ENCODE results near the gene CRYBG1. TPM values are rescaled to one million over a fixed set of nuclear protein-coding genes. Genes with fewer than 3 reads are reported as not detected.

Gene CRYBG1
- total and polyA plus RNA-seq, 2 of the 4 experiments (the other 2 are of a cell fraction), result 0.38 to 1.1 TPM

GRCh38 chr6:106618324-106618723 lies 257.8 kb downstream of the CRYBG1 start:
- DNase-seq (no peak), ATAC-seq (ENCODE audit: low read depth) (no peak)
- Histone ChIP-seq H4K20me1 (ENCODE audit: insufficient read depth, low read length) (no peaks in the 10 kb centered on the region), H2BK20ac (ENCODE audit: low read depth, low read length) (no peak overlapping the region), H3K23ac (ENCODE audit: low read depth, low read length) (no peak overlapping the region), H2AK5ac (ENCODE audit: low read depth, low read length) (no peak overlapping the region), H3K18ac (ENCODE audit: low read depth, low read length) (no peak overlapping the region), H2BK5ac (ENCODE audit: low read depth, low read length, poor library complexity, severe bottlenecking) (no peak overlapping the region), H3K9ac (ENCODE audit: low read depth, low read length) (no peak overlapping the region), H4K5ac (ENCODE audit: low read depth, low read length) (no peak overlapping the region), H3K4me2 (ENCODE audit: low read depth, low read length) (no peak overlapping the region), H3K36me3 (ENCODE audit: control insufficient read depth, insufficient read depth, low read length) (peaks cover 4% of the 10 kb centered on the region; the same call in 1 of the 2 replicates), H3K4ac (ENCODE audit: low read depth, low read length) (no peak overlapping the region), H3K9me1 (ENCODE audit: insufficient read depth, low read length) (no peaks in the 10 kb centered on the region), H2AFZ (replicated peaks; ENCODE audit: low read length, poor library complexity) (no peak overlapping the region), H2BK120ac (ENCODE audit: low read depth, low read length) (no peak overlapping the region), H3K9me3 (ENCODE audit: control insufficient read depth, insufficient read depth, low read length) (no peaks in the 10 kb centered on the region), H3K27me3 (ENCODE audit: control insufficient read depth, insufficient read depth, low read length) (no peaks in the 10 kb centered on the region), H2BK15ac (ENCODE audit: low read depth, low read length) (no peak overlapping the region), H3K4me3 (ENCODE audit: insufficient read depth, low read depth, low read length) (no peak overlapping the region), H4K8ac (ENCODE audit: low read depth in 2 of 2, low read length in 2 of 2) (no peak overlapping the region), H3K4me1 (ENCODE audit: control insufficient read depth, insufficient read depth, low read length) (no peaks in the 10 kb centered on the region), H3K14ac (replicated peaks; ENCODE audit: low read depth, low read length) (no peak overlapping the region), H3K79me1 (ENCODE audit: low read depth in 1 of 2, low read length in 2 of 2) (no peaks in the 10 kb centered on the region), H4K91ac (ENCODE audit: insufficient read depth, low read depth, low read length) (no peak overlapping the region), H3K56ac (ENCODE audit: extremely low read depth, insufficient read depth, low read length) (no peak overlapping the region), H3K27ac (ENCODE audit: insufficient read depth, low read length) (no peak overlapping the region), H2AK9ac (replicated peaks; ENCODE audit: low read depth, low read length, poor library complexity) (no peak overlapping the region)
- in situ Hi-C loops (cut with MboI; ENCODE audit: low sequenced_read_pairs) (no loop called here), dilution Hi-C loops (cut with HindIII; ENCODE audit: low sequenced_read_pairs, unreplicated experiment) (no loop called here), intact Hi-C loops (cut with micrococcal nuclease) (no loop called here)
- CTCF ChIA-PET, result no interaction called here
- no CpG with 5 or more reads among the region's 3 CpGs for WGBS, 2 experiments (ENCODE audit: extremely low coverage in 2 of 2, insufficient read length in 1 of 2)
- POLR2A ChIA-PET (ENCODE audit: unreplicated experiment), result no interaction called here
- no peak for TF ChIP-seq ELK1 (IDR thresholded peaks at IDR 0.05; ENCODE audit: borderline replicate concordance, low read depth, low read length)
- TF ChIP-seq MXI1 (IDR thresholded peaks at IDR 0.05; ENCODE audit: borderline replicate concordance, low read depth, low read length), result no peak
- TF ChIP-seq NFE2L2 (IDR thresholded peaks at IDR 0.05; ENCODE audit: low read depth, low read length), result no peak
- no peak for TF ChIP-seq CEBPB (IDR thresholded peaks at IDR 0.05; ENCODE audit: low read depth, low read length)
- no TSS peak for BruUV-seq (replicated peaks)

Measured in IMR-90 (cell line).